Type B pancreatic cell (in vitro differentiated cells): ENCODE measurements around the gene ITSN1. TPM values are rescaled to one million over a fixed set of nuclear protein-coding genes. Genes with fewer than 3 reads are reported as not detected.

ENCODE experiments used
- DNase-seq: peaks from one replicate; pipeline ENCODE4 v3.0.0; 2021; ENCODE audit warnings: mixed read lengths; ENCODE audit not compliant: unreplicated experiment; ENCODE audit errors: extremely low spot score
- H3K27ac Mint-ChIP-seq: 2 replicates; pipeline ENCODE4 v1.8.0; 2021; ENCODE audit warnings: mild to moderate bottlenecking, mixed read lengths
- H3K27me3 Mint-ChIP-seq: 2 replicates; pipeline ENCODE4 v1.8.0; 2021; ENCODE audit warnings: mixed read lengths
- H3K36me3 Mint-ChIP-seq: 2 replicates; pipeline ENCODE4 v1.8.0; 2021; ENCODE audit warnings: mixed read lengths
- H3K4me1 Mint-ChIP-seq: one replicate; pipeline ENCODE4 v1.8.0; 2021; ENCODE audit warnings: mixed read lengths; ENCODE audit not compliant: unreplicated experiment
- H3K4me3 Mint-ChIP-seq: 2 replicates; pipeline ENCODE4 v1.8.0; 2021; ENCODE audit warnings: mild to moderate bottlenecking, mixed read lengths
- H3K9me3 Mint-ChIP-seq: 2 replicates; pipeline ENCODE4 v1.8.0; 2021; ENCODE audit warnings: mixed read lengths
- CTCF ChIP-seq: fragments of 200-600 bp; sonication (generic); conservative IDR thresholded peaks from 2 replicates; pipeline ENCODE4 v1.5.0; 2021; ENCODE audit warnings: antibody characterized with exemption, mild to moderate bottlenecking
- total RNA-seq: library from RNA; stranded (reverse); gene quantifications from 2 replicates; pipeline ENCODE4 v1.2.1, GENCODE V29; 2021; ENCODE audit warnings: low replicate concordance

Gene ITSN1
- total RNA-seq, 1 donor from 2014 or later, result 89.1 TPM

- no peak for DNase-seq
- peaks cover 9% of the 10 kb centered on the region for H3K4me1 Mint-ChIP-seq
- H3K27ac Mint-ChIP-seq, result no peak overlapping the region
- no peaks in the 10 kb centered on the region for H3K9me3 Mint-ChIP-seq
- TF ChIP-seq CTCF, result no peak
- peaks cover 54% of the 10 kb centered on the region for H3K36me3 Mint-ChIP-seq
- H3K27me3 Mint-ChIP-seq, result no peaks in the 10 kb centered on the region
- H3K4me3 Mint-ChIP-seq, result no peak overlapping the region
Measured at GRCh38 chr21:33829844-33830243, 187.5 kb downstream of the ITSN1 start.

GRCh38 chr21:33831962-33832659, 189.8 kb downstream of the ITSN1 start:
- H3K36me3 Mint-ChIP-seq, result peaks cover 59% of the 10 kb centered on the region
- DNase-seq, result no peak
- H3K4me1 Mint-ChIP-seq, result peaks cover 16% of the 10 kb centered on the region
- H3K27ac Mint-ChIP-seq, result no peak overlapping the region
- no peaks in the 10 kb centered on the region for H3K27me3 Mint-ChIP-seq
- TF ChIP-seq CTCF, result no peak
- no peaks in the 10 kb centered on the region for H3K9me3 Mint-ChIP-seq
- no peak overlapping the region for H3K4me3 Mint-ChIP-seq

GRCh38 chr21:33834801-33835500, 192.7 kb downstream of the ITSN1 start:
- DNase-seq, result no peak
- no peaks in the 10 kb centered on the region for H3K27me3 Mint-ChIP-seq
- no peak overlapping the region for H3K4me3 Mint-ChIP-seq
- no peak for TF ChIP-seq CTCF
- H3K36me3 Mint-ChIP-seq, result peaks cover 71% of the 10 kb centered on the region
- peak overlapping the region; percentile 46 for H3K27ac Mint-ChIP-seq
- peaks cover 16% of the 10 kb centered on the region for H3K4me1 Mint-ChIP-seq
- no peaks in the 10 kb centered on the region for H3K9me3 Mint-ChIP-seq

GRCh38 chr21:33835920-33836319, 193.6 kb downstream of the ITSN1 start:
- no peak overlapping the region for H3K4me3 Mint-ChIP-seq
- no peaks in the 10 kb centered on the region for H3K27me3 Mint-ChIP-seq
- peaks cover 16% of the 10 kb centered on the region for H3K4me1 Mint-ChIP-seq
- peaks cover 67% of the 10 kb centered on the region for H3K36me3 Mint-ChIP-seq
- no peak for TF ChIP-seq CTCF
- DNase-seq, result no peak
- no peaks in the 10 kb centered on the region for H3K9me3 Mint-ChIP-seq
- H3K27ac Mint-ChIP-seq, result no peak overlapping the region

GRCh38 chr21:33836408-33836807, 194.1 kb downstream of the ITSN1 start:
- Mint-ChIP-seq H3K4me3 (no peak overlapping the region), H3K27me3 (no peaks in the 10 kb centered on the region), H3K36me3 (peaks cover 65% of the 10 kb centered on the region), H3K4me1 (peaks cover 13% of the 10 kb centered on the region), H3K9me3 (no peaks in the 10 kb centered on the region), H3K27ac (no peak overlapping the region)
- DNase-seq, result no peak
- no peak for TF ChIP-seq CTCF
